Measurements from ENCODE around the gene MRTFA.
"Not testable (repeated sequence)": the region's sequence is repeated elsewhere in the genome, so short reads cannot be mapped to it uniquely, and the experiment has no call there.

MRTFA gene

GRCh38 chr22:40636380-40637182 lies at the start of gene MRTFA:
TSS of gene MRTFA (minus strand) at chr22:40636719.
- DNase-seq (ENCODE audit: low spot score): peak; percentile 100

- no peak for DNase-seq (ENCODE audit: low spot score)
These were observed 48.9 kb upstream of the MRTFA start for GRCh38 chr22:40685406-40685805.

GRCh38 chr22:40684728-40685127 lies 48.2 kb upstream of the MRTFA start:
- DNase-seq (ENCODE audit: low spot score): no peak

GRCh38 chr22:40681451-40681850 lies 44.9 kb upstream of the MRTFA start:
- no peak for DNase-seq (ENCODE audit: low spot score)

- DNase-seq (ENCODE audit: low spot score): no peak
These were observed 44.3 kb upstream of the MRTFA start for GRCh38 chr22:40680819-40681183.

GRCh38 chr22:40679964-40680818 lies 43.7 kb upstream of the MRTFA start:
- DNase-seq (ENCODE audit: low spot score): no peak

- DNase-seq (ENCODE audit: low spot score): no peak
These were observed 42.9 kb upstream of the MRTFA start, which contains the start of gene MCHR1 for GRCh38 chr22:40679249-40679963. TSS of gene MCHR1 (plus strand) at chr22:40679484. CDS start at chr22:40679653, 169 bp downstream.

GRCh38 chr22:40678493-40679248 lies 42.2 kb upstream of the MRTFA start:
- DNase-seq (ENCODE audit: low spot score): no peak

GRCh38 chr22:40676644-40677043 lies 40.1 kb upstream of the MRTFA start:
- DNase-seq (ENCODE audit: low spot score): no peak

GRCh38 chr22:40676166-40676565 lies 39.6 kb upstream of the MRTFA start:
- DNase-seq (ENCODE audit: low spot score): not testable (repeated sequence)

GRCh38 chr22:40674274-40674673 lies 37.8 kb upstream of the MRTFA start:
- DNase-seq (ENCODE audit: low spot score): no peak

- no peak for DNase-seq (ENCODE audit: low spot score)
These were observed 36.5 kb upstream of the MRTFA start for GRCh38 chr22:40673017-40673416.

- DNase-seq (ENCODE audit: low spot score): no peak
These were observed 35.4 kb upstream of the MRTFA start for GRCh38 chr22:40671796-40672360.

GRCh38 chr22:40671369-40671768 lies 34.9 kb upstream of the MRTFA start:
- no peak for DNase-seq (ENCODE audit: low spot score)

GRCh38 chr22:40670058-40670457 lies 33.5 kb upstream of the MRTFA start:
- DNase-seq (ENCODE audit: low spot score): no peak

GRCh38 chr22:40668611-40669411 lies 32.3 kb upstream of the MRTFA start:
- DNase-seq (ENCODE audit: low spot score): no peak

- DNase-seq (ENCODE audit: low spot score): no peak
These were observed 29.8 kb upstream of the MRTFA start for GRCh38 chr22:40666151-40666848.

GRCh38 chr22:40665312-40665711 lies 28.8 kb upstream of the MRTFA start:
- DNase-seq (ENCODE audit: low spot score): no peak

GRCh38 chr22:40661671-40662070 lies 25.2 kb upstream of the MRTFA start:
- DNase-seq (ENCODE audit: low spot score): no peak

- DNase-seq (ENCODE audit: low spot score): no peak
These were observed 24.2 kb upstream of the MRTFA start for GRCh38 chr22:40660730-40661129.
